Activated CD8-positive, alpha-beta T cell treated with anti-CD3 and anti-CD28 coated beads for 36 hours (primary cell): ENCODE measurements around the gene ASTN2. TPM values are rescaled to one million over a fixed set of nuclear protein-coding genes. Genes with fewer than 3 reads are reported as not detected.

Experiments
- ATAC-seq: fragments of 200-7000 bp; cut with Tn5 transposase; one replicate; pipeline ENCODE4 v1.10.0; 2021; ENCODE audit warnings: mild to moderate bottlenecking, moderate library complexity
- CTCF ChIA-PET: fragments of 350-600 bp; sonication (Branson Sonifier 250); formaldehyde crosslinking; loops from one replicate; lab custom pipeline; 2021; ENCODE audit warnings: antibody characterized with exemption; lab: Charles Lee
- POLR2A ChIA-PET: fragments of 350-600 bp; sonication (Branson Sonifier 250); formaldehyde crosslinking; loops from one replicate; lab custom pipeline; 2021; ENCODE audit warnings: antibody characterized with exemption; lab: Charles Lee
- DNase-seq: peaks from one replicate; pipeline ENCODE4 v3.0.0-alpha.2; 2020
- H3K27ac Mint-ChIP-seq: one replicate; pipeline ENCODE4 v1.8.0; 2021; ENCODE audit warnings: mild to moderate bottlenecking, mixed read lengths
- H3K27me3 Mint-ChIP-seq: one replicate; pipeline ENCODE4 v1.8.0; 2021; ENCODE audit warnings: mixed read lengths
- H3K36me3 Mint-ChIP-seq: one replicate; pipeline ENCODE4 v1.8.0; 2021; ENCODE audit warnings: low read depth, mixed read lengths
- H3K4me1 Mint-ChIP-seq: one replicate; pipeline ENCODE4 v1.8.0; 2021; ENCODE audit warnings: low read depth, mixed read lengths
- H3K4me3 Mint-ChIP-seq: one replicate; pipeline ENCODE4 v1.8.0; 2021; ENCODE audit warnings: mild to moderate bottlenecking, moderate library complexity, mixed read lengths
- H3K9me3 Mint-ChIP-seq: one replicate; pipeline ENCODE4 v1.8.0; 2021; ENCODE audit warnings: mixed read lengths
- intact Hi-C: fragments of 100-400 bp; cut with micrococcal nuclease; formaldehyde crosslinking; loops from one replicate; pipeline ENCODE4 v1.10.0; 2022
- total RNA-seq, 2 experiments: library from RNA; stranded (reverse); gene quantifications; one replicate each; pipeline ENCODE4 v1.2.3, GENCODE V29; 2021
- TF ChIP-seq, protein P1 (sequence below): fragments of 200-600 bp; IDR thresholded peaks from one replicate; pipeline ENCODE4 v1.8.0; 2022; ENCODE audit warnings: antibody characterized with exemption, mild to moderate bottlenecking

ASTN2 gene
- total RNA-seq, 2 experiments from 2014 or later: 5.2 to 5.7 TPM

DNA sequence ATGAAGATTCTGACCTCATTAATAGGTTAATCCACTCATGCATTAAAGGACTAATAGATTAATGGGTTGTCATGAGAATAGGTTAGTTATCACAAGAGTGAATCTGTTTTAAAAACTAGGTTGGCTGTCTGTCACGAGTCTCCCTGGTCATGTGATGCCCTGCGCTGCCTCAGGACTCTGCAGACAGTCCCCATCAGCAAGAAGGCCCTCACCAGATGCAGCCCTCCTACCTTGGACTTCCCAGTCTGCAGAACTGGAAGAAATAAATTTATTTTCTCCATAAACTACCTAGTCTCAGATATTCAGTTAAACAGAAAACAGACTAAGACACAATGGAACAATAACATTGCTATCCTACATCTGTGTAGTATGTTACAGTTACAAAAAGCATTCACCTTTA is 227.4 kb downstream of the ASTN2 start:
- Mint-ChIP-seq H3K9me3 (no peaks in the 10 kb centered on the region), H3K36me3 (no peaks in the 10 kb centered on the region), H3K4me1 (no peaks in the 10 kb centered on the region), H3K27ac (no peak overlapping the region), H3K27me3 (no peaks in the 10 kb centered on the region), H3K4me3 (no peak overlapping the region)
- CTCF ChIA-PET: no interaction called here
- POLR2A ChIA-PET: no interaction called here
- TF ChIP-seq, protein P1, sequence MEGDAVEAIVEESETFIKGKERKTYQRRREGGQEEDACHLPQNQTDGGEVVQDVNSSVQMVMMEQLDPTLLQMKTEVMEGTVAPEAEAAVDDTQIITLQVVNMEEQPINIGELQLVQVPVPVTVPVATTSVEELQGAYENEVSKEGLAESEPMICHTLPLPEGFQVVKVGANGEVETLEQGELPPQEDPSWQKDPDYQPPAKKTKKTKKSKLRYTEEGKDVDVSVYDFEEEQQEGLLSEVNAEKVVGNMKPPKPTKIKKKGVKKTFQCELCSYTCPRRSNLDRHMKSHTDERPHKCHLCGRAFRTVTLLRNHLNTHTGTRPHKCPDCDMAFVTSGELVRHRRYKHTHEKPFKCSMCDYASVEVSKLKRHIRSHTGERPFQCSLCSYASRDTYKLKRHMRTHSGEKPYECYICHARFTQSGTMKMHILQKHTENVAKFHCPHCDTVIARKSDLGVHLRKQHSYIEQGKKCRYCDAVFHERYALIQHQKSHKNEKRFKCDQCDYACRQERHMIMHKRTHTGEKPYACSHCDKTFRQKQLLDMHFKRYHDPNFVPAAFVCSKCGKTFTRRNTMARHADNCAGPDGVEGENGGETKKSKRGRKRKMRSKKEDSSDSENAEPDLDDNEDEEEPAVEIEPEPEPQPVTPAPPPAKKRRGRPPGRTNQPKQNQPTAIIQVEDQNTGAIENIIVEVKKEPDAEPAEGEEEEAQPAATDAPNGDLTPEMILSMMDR: no peak
- intact Hi-C loops: no loop called here
- ATAC-seq (no peak), DNase-seq (no peak)

DNA sequence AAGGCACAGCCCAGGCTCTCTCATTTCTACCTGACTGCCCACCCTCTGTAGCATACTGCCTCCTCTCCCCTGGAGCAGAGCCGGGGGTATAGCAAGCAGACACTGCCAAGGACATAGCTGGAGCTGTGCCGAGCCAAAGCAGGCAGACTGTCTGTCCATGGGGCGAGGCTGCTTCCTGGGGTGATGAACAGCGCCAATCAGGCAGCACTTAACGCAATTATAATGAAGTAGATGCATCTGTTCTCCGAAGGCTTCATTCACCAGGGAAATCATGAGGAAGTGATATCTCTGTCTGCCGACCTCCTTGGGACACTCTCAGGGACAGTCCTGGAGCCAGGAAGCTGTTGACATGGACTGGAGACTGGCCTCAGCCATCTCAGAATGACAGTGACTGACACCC is 230.7 kb downstream of the ASTN2 start:
- no peak for ATAC-seq
- ChIA-PET POLR2A (interaction anchor here (1.2 kb wide), 1 partner anchor 12 kb away, joined by 4 read pairs; no protein-coding TSS in a partner anchor), CTCF (no interaction called here)
- DNase-seq: no peak
- no peak overlapping the region for H3K4me3 Mint-ChIP-seq
- TF ChIP-seq, protein P1: no peak
- no peaks in the 10 kb centered on the region for H3K27me3 Mint-ChIP-seq
- peaks cover 6% of the 10 kb centered on the region for H3K9me3 Mint-ChIP-seq
- no peak overlapping the region for H3K27ac Mint-ChIP-seq
- H3K36me3 Mint-ChIP-seq: no peaks in the 10 kb centered on the region
- no peaks in the 10 kb centered on the region for H3K4me1 Mint-ChIP-seq
- intact Hi-C loops: no loop called here

DNA sequence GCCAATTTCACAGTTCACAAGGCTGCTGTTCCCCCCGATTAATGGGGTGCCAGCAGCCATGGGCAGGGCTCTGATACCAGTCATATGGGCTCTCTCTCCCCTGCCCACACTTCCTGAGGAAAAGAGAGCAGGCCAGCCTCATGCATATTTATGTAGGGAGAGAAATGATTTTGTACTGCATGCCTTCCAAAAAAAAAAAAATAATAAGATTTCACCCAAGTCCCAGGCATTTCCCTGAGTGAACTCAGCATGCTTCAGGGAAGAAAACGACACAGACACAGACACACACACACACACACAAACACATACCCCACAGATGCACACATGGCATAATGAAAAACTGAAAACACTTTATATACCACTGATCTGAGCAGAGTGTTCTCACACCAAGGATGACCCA is 232.8 kb downstream of the ASTN2 start:
- H3K36me3 Mint-ChIP-seq: no peaks in the 10 kb centered on the region
- TF ChIP-seq, protein P1: no peak
- no peaks in the 10 kb centered on the region for H3K27me3 Mint-ChIP-seq
- no peak overlapping the region for H3K27ac Mint-ChIP-seq
- no peak for DNase-seq
- CTCF ChIA-PET: no interaction called here
- H3K4me3 Mint-ChIP-seq: no peak overlapping the region
- no peaks in the 10 kb centered on the region for H3K4me1 Mint-ChIP-seq
- ATAC-seq: no peak
- intact Hi-C loops: no loop called here
- POLR2A ChIA-PET: no interaction called here
- peaks cover 6% of the 10 kb centered on the region for H3K9me3 Mint-ChIP-seq

DNA sequence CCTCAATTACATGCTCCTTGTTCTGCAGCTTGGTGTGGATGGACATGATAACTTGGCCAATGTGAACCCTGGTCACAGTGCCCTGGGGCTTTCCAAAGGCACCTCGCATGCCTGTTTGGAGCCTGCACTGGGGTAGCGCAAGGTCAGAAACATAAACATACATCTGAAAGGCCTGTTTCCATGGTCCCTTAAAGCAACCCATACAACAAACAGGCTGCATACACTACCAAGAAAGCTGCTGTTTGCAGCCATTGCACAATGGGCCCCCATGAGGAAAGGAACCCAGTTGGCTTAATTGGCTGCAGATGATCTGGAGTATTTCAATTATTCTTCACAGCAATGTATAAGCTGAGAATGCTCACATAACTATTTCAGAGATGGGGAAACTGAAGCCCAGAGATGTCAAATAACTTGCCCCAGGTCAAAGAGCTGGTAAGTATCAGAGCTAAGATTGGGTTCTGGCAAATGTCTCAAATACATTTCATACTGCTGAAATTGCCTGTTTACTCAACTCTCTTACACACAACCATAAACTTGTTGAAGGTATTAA is 233.9 kb downstream of the ASTN2 start:
- intact Hi-C loops: no loop called here
- no peak for ATAC-seq
- TF ChIP-seq, protein P1: no peak

DNA sequence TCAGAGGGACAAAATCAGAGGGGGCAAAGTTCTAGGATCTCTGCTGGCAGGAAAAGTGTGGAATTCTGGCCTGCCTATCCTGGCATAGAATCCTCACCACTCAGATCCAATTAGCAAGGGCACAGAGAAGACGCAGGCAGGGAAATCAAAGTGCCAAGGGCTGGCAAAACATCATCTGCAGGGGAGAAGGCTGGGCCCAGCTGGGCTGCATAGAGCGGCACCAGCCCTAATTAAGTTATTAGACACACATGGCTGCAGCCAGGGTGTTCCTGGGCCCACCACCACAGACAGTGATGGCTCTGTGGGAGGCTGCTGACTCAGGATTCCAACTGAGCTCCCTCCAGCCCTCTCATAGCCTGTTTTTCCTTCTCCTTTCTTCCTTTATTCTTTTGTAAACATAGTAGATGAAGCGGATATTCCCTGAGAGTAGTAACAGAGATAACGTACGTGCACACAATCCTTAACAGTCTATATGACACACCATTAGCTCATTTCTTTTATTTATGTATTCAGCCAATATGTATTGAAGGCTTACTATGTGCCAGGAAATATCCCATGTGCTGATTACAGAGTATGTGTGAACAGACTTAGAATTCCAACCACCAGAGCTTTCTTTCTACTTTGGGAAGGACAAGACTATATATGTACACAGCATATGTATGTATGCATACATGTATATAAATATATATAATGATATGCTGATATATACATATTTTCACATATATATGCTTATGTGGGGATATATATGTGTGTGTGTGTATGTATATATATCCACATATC is 236.1 kb downstream of the ASTN2 start:
- H3K27me3 Mint-ChIP-seq: no peaks in the 10 kb centered on the region
- CTCF ChIA-PET: no interaction called here
- intact Hi-C loops: no loop called here
- peaks cover 6% of the 10 kb centered on the region for H3K9me3 Mint-ChIP-seq
- TF ChIP-seq, protein P1: no peak
- no peak for ATAC-seq
- H3K27ac Mint-ChIP-seq: no peak overlapping the region
- H3K4me1 Mint-ChIP-seq: no peaks in the 10 kb centered on the region
- no peak overlapping the region for H3K4me3 Mint-ChIP-seq
- no peaks in the 10 kb centered on the region for H3K36me3 Mint-ChIP-seq
- POLR2A ChIA-PET: no interaction called here
- DNase-seq: no peak

More for the DNA sequence above, 233.9 kb downstream of the ASTN2 start:
- Mint-ChIP-seq H3K27me3 (no peaks in the 10 kb centered on the region), H3K4me1 (no peaks in the 10 kb centered on the region), H3K27ac (no peak overlapping the region), H3K4me3 (no peak overlapping the region), H3K36me3 (no peaks in the 10 kb centered on the region), H3K9me3 (peaks cover 6% of the 10 kb centered on the region)
- no peak for DNase-seq
- ChIA-PET CTCF (no interaction called here), POLR2A (no interaction called here)
